GM19468 (cell line): ENCODE results near the gene ALLC.

Experiments used
- ATAC-seq: cut with Tn5 transposase; IDR thresholded peaks from one replicate; pipeline ENCODE4 v1.9.1; 2021; ENCODE audit warnings: mild to moderate bottlenecking, moderate library complexity, moderate number of reproducible peaks; ENCODE audit not compliant: unreplicated experiment; ENCODE audit errors: extremely low read depth

ALLC gene

DNA sequence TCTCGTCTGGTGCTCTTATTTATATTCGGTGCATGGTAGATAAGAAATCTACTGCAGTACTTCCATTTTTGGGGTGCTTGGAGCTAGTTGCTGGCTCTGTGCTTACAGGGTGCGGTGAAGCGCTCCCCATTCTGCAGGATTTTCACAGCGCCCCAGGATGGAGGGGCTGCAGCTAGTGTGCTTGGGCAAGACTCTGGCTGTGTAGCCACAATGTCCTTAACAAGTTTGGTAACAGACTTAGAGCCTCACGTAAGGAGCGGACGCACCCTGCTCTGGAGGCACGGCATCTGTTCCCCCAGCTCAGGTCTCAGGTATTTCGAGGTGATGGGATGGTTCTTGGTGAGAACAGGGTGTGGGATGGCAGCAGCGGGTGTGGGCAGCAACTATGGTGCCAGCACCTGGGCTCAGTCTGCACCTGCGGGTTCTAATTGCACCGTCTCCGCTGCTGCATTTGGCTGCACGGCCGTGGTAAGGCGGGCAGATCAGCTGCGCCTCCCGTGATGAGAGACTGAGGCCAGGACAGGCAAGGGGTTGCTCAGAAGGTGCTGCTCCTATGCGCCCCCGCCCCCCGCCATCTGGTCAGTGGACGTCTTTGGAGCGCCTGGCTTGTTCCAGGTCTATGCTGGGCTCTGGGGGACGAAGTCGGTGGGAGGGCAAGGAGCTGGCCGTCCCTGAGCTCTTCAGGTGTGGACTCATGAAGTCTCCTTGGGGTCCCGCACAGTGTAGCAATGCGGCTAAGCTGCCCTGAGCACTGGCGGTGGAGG is 20.1 kb upstream of the ALLC start:
- ATAC-seq: no peak

DNA sequence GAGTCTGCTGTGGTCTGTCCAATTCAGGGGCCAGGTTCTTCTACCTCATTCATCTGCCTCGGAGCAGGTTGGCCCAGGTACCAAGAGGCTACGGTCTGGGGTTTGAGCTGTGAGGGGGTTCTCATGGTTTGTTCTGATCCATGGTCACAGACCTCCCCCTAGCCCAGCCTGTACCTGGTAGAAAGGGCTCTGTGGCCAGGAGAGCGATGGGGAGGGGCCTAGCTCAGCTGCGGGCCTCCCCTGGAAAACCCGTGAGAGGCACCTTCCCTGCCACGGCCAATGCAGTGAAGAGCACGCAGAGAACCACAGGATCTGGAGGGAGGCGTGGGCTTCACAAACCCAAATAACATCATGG is 19.6 kb upstream of the ALLC start:
- no peak for ATAC-seq

- no peak for ATAC-seq
Measured at GRCh38 chr2:3639015-3639630, 18.9 kb upstream of the ALLC start.

DNA sequence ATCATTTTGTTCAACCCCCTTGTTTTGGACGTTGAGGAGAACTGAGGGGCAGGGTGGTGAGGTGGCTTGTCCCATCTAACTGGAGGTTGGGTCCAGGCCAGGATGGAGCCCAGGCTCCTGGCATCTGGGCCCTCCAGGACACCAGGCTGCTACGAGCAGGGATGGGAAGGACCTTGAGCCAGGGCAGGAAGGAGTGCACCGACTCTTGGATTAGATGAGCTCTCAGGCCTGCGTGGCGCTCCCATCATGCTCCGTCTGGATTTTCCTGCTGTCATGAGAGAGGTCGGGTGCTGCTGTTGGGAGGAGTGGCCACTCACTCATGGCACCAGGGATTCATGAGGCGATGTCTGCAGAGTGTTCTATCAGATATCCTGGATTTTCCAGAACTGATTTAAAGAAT is 18.3 kb upstream of the ALLC start:
- no peak for ATAC-seq

DNA sequence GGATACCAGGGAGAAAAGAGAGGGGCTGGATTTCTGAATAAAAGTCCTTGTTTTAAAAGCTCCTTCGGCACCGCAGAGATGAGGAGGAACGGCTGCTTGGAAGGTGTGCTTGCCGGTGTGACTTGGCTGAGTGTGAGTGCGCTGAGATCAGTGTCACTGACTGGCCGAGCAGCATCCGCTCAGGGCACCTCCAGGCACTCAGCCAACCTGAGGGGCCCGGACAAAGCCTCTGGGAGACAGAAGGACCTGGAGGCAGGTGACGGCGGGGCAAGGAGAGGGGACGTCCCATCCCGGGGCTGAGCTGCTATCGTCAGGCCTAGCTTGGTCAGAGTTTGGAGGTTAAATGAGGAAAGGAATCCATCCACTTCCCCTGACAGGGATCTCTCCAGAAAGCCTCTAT is 16.8 kb upstream of the ALLC start:
- no peak for ATAC-seq

DNA sequence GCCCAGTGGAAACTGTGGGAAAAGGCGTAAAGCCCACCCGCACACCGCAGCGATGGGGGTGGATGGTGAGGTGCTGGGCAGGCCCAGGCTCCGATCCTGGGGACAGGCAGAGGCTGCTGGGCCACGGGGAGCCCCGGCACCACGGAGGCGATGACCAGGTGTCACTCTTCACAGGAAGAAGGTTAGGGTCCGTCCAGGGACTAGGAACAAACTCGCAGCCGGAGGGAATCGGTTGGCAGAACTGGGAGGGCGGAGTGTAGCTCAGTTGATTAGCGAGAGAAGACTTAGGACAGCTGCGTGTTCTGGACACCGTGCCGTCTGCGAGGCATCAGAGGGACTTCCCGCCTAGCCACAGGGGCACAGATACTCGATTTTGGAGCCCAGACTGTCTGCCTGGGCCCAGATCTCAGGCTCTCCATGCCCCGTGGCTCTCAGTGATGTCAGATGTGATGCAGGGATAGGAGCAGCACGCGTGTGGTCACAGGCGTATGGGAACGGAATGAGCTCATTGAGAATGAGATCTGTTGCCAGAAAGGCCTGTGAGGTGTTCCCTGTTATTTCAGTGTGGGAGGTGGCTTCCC is 16.1 kb upstream of the ALLC start:
- no peak for ATAC-seq

DNA sequence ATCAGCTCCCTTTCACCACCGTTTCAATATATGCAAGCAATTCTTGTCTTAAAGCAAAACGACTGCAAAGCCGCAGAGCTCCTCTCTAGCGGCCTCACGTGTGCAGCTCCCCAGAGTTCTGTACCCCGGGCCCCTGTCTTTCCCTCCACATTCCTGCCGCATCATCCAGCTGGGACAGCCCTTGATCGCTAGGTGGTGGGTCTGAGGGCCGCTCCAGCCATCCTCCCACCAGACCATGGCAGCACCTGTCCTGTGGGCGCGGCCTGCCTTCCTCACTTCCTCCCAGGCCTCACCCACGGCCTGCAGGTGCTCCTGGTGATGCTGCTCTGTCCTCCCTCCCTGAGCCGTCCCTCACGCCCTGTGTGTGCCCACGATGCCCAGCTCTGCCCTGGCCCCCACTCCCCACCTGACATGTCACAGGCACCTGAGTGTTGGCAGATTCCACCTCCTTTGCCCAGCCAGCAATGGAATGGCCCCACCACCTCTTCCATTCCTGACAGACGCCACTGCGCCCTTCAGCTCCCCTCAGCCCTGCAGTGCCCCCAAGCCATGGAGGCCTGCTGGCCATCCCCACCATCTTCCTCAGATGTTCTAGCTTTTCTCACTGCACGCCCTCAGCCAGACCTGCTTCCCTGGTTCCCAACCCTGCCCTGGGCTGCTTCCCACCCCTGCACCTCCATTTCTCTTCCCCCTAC is 15.3 kb upstream of the ALLC start:
- no peak for ATAC-seq

DNA sequence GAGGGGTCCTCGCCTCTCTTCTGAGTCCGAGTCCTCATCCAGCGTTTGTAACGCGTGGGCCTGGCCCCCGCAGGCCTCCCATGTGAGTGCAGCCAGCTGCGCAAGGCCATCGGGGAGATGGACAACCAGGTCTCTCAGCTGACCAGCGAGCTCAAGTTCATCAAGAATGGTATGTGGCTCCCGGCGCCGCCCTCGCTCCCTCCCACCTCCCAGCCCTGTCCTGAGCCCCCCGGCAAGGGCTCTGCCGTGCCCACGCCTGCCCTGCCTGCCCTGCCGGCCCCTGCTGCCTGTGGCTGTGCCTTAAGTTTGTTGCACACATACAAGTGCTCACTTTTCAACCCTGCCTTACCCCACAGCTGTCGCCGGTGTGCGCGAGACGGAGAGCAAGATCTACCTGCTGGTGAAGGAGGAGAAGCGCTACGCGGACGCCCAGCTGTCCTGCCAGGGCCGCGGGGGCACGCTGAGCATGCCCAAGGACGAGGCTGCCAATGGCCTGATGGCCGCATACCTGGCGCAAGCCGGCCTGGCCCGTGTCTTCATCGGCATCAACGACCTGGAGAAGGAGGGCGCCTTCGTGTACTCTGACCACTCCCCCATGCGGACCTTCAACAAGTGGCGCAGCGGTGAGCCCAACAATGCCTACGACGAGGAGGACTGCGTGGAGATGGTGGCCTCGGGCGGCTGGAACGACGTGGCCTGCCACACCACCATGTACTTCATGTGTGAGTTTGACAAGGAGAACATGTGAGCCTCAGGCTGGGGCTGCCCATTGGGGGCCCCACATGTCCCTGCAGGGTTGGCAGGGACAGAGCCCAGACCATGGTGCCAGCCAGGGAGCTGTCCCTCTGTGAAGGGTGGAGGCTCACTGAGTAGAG is 14.4 kb upstream of the ALLC start:
- no peak for ATAC-seq

GRCh38 chr2:3644246-3644525 is 13.8 kb upstream of the ALLC start:
- peak; percentile 79 for ATAC-seq

DNA sequence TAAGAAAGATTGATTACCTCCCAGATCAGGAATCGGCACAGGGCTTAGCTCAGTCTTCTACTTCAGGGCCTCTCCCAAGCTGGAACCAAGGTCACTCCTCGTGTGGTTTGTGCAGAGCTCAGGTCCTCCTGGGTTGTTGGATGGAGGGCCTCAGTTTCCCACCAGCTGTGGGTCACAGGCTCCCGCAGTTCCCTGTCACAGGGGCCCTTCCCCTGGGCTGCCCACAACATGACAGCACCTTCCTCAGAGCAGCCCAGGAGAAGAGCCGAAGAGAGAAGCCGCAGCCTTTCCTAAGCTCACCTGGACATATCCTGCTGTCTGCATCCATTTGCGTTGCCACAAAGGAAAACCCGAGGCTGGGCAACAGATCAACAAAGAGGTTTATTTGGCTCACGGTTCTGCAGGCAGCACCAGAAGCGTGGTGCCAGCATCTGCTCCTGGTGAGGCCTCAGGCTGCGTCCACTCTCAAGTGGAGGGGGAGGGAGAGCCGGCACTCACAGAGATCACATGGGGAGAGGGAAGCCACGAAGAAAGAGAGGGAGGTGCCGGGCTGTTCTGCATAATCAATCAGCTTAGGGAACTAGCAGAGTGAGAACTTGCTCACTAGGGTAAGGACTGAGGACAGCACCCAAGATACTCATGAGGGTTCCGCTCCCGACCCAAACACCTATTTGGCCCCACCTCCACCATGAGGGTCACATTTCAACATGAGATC is 13.0 kb upstream of the ALLC start:
- no peak for ATAC-seq

DNA sequence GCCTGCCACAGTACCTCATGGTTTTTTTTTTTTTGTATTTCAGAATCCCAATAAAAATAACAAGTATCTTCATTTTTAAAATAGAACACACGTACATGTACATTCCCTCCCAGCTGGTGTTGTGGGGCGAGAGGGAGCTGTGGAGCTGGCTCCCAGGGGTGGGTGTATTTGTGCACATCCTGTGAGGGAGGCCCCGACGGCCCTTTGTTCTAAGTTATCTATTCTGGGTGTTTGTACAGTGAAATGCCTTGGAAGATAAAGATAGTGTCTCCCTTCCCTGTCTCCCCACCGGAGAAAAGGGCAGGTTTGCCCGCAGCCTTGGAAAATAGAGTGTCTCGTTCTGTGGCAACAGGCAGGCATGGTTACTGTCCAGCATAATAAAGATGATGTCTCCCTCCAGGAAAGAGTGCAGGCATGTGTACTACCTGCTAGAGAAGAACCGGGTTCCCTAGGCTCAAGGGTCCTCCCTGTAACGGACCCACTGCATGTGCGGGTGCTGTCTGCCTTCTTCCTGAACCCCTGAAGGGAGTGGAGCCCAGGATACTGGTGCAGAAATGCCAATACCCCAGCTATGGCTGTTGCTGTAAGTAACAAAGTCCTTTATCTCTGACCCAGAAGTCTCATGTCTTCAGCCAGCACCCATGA is 12.1 kb upstream of the ALLC start:
- no peak for ATAC-seq

DNA sequence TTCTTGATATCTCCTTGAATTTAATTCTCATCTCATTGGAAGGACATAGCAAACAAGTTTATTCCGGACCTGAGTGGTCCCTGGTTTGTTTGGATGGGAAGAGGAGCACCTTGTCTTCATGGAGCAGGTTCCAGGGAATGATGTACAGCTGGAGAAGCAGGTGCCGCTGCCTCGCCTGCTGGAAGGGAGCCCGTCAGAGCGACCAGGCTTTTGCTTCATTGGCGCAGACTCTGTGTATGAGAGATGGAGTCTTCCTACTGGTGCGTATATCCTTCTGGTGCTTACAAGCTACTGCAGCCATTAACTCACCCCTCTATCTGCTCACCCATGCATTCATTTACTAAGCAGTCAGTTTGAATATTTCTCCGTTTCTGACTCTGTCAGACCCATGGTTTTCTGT is 11.6 kb upstream of the ALLC start:
- ATAC-seq: no peak

DNA sequence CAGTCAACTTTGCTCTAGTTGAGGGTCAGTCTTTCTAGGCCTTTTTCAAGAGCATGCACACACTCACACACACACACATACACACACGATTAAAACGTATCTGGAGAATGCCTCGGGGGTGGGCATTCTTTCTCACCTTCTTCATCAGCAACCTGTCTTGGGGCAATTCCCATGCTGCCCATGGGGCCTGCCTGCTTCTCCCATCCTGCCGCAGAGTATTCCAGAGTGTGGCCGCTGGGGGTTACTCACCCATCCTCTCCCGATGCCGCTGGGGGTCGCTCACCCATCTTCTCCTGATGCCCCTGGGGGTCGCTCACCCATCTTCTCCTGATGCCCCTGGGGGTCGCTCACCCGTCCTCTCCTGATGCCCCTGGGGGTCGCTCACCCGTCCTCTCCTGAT is 10.8 kb upstream of the ALLC start:
- no peak for ATAC-seq

- ATAC-seq: no peak
Measured at GRCh38 chr2:3647831-3648651, 10.0 kb upstream of the ALLC start.

- ATAC-seq: no peak
Measured at GRCh38 chr2:3648652-3649177, 9.3 kb upstream of the ALLC start.

GRCh38 chr2:3649581-3649980 is 8.4 kb upstream of the ALLC start:
- ATAC-seq: no peak

GRCh38 chr2:3650140-3650920 is 7.7 kb upstream of the ALLC start:
- no peak for ATAC-seq
